Measurements from ENCODE around the gene CCDC184. TPM values are rescaled to one million over a fixed set of nuclear protein-coding genes. Genes with fewer than 3 reads are reported as not detected.
"Not testable (repeated sequence)": the region's sequence is repeated elsewhere in the genome, so short reads cannot be mapped to it uniquely, and the experiment has no call there.

The CCDC184 gene
- total and polyA plus RNA-seq, 4 donors, result 0.63 to 2.8 (median 1.6) TPM

- DNase-seq, result no peak
- intact Hi-C loops (cut with DNase I), result no loop called here
- no peak overlapping the region for H3K27ac ChIP-seq (ENCODE audit: low read depth in 1 of 2, low read length in 2 of 2)
- no peaks in the 10 kb centered on the region for H3K9me3 ChIP-seq (ENCODE audit: control insufficient read depth, low read length)
- H3K4me1 ChIP-seq (ENCODE audit: control insufficient read depth in 1 of 2, insufficient read depth in 2 of 2, low read length in 2 of 2), result no peaks in the 10 kb centered on the region
- H3K36me3 ChIP-seq (ENCODE audit: control insufficient read depth in 1 of 2, insufficient read depth in 2 of 2, low read length in 1 of 2), result no peaks in the 10 kb centered on the region
- H3K4me3 ChIP-seq (ENCODE audit: low read length in 2 of 2), result no peak overlapping the region
- no peak for ATAC-seq (ENCODE audit: low FRiP score)
- H3K27me3 ChIP-seq (ENCODE audit: control insufficient read depth in 1 of 2, insufficient read depth in 2 of 2, low read length in 1 of 2), result no peaks in the 10 kb centered on the region
Observed at GRCh38 chr12:48216785-48217184, 33.3 kb downstream of the CCDC184 start.

DNA sequence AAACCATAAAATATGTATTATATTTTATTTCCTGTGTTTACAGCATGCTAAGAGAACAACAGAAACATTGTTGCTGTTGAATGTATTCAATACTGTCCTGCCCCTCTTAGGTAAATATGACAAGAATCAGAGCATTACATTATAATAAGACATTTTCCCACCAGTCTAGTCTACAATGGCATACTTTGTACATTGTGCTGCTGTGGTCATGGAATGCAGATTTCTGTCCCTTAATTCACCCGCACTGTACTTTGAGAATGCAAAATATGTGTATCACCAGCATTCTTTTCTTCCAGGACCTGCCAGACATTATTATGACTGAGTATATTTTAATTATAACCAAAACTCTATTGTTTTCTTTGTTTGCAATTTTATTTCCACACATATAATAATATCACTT lies 36.2 kb downstream of the CCDC184 start:
- Histone ChIP-seq H3K36me3 (ENCODE audit: control insufficient read depth in 1 of 2, insufficient read depth in 2 of 2, low read length in 1 of 2) (no peaks in the 10 kb centered on the region), H3K4me3 (ENCODE audit: low read length in 2 of 2) (no peak overlapping the region), H3K27me3 (ENCODE audit: control insufficient read depth in 1 of 2, insufficient read depth in 2 of 2, low read length in 1 of 2) (no peaks in the 10 kb centered on the region), H3K9me3 (ENCODE audit: control insufficient read depth, low read length) (peaks cover 2% of the 10 kb centered on the region), H3K4me1 (ENCODE audit: control insufficient read depth in 1 of 2, insufficient read depth in 2 of 2, low read length in 2 of 2) (no peaks in the 10 kb centered on the region), H3K27ac (ENCODE audit: low read depth in 1 of 2, low read length in 2 of 2) (no peak overlapping the region)
- intact Hi-C loops (cut with DNase I), result no loop called here
- no peak for ATAC-seq (ENCODE audit: low FRiP score)
- WGBS, 2 donors, result 74 to 85% methylated on average over 1 of the region's 1 CpG
- no peak for DNase-seq

DNA sequence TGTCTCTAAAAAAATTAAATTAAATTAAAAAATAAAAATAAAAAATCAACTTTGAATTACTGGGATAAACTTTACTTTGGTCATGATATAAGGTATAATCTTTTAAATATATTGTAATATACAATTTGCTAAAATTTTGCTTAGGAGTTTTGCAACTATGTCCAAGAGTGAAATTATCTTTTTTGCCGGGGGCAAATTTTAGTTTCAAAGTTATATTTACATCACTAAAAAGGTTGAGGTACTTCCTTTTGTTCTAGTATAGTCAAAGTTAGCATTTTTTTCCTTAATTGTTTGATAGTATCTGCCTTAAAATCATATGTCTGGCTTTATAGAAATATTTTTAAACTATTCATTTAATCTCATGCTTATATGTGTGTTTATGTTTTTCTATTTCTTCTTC lies 37.3 kb downstream of the CCDC184 start:
- H3K9me3 ChIP-seq (ENCODE audit: control insufficient read depth, low read length), result peaks cover 2% of the 10 kb centered on the region
- H3K36me3 ChIP-seq (ENCODE audit: control insufficient read depth in 1 of 2, insufficient read depth in 2 of 2, low read length in 1 of 2), result no peaks in the 10 kb centered on the region
- no peak overlapping the region for H3K4me3 ChIP-seq (ENCODE audit: low read length in 2 of 2)
- no peaks in the 10 kb centered on the region for H3K4me1 ChIP-seq (ENCODE audit: control insufficient read depth in 1 of 2, insufficient read depth in 2 of 2, low read length in 2 of 2)
- intact Hi-C loops (cut with DNase I), result no loop called here
- no peaks in the 10 kb centered on the region for H3K27me3 ChIP-seq (ENCODE audit: control insufficient read depth in 1 of 2, insufficient read depth in 2 of 2, low read length in 1 of 2)
- WGBS, 2 donors, result 89 to 93% methylated on average over 1 of the region's 1 CpG
- no peak overlapping the region for H3K27ac ChIP-seq (ENCODE audit: low read depth in 1 of 2, low read length in 2 of 2)
- no peak for DNase-seq
- no peak for ATAC-seq (ENCODE audit: low FRiP score)

- Histone ChIP-seq H3K27me3 (ENCODE audit: control insufficient read depth in 1 of 2, insufficient read depth in 2 of 2, low read length in 1 of 2) (no peaks in the 10 kb centered on the region), H3K4me1 (ENCODE audit: control insufficient read depth in 1 of 2, insufficient read depth in 2 of 2, low read length in 2 of 2) (no peaks in the 10 kb centered on the region), H3K9me3 (ENCODE audit: control insufficient read depth, low read length) (peaks cover 2% of the 10 kb centered on the region), H3K36me3 (ENCODE audit: control insufficient read depth in 1 of 2, insufficient read depth in 2 of 2, low read length in 1 of 2) (no peaks in the 10 kb centered on the region), H3K4me3 (ENCODE audit: low read length in 2 of 2) (no peak overlapping the region), H3K27ac (ENCODE audit: low read depth in 1 of 2, low read length in 2 of 2) (no peak overlapping the region)
- DNase-seq (no peak), ATAC-seq (ENCODE audit: low FRiP score) (no peak)
- intact Hi-C loops (cut with DNase I), result no loop called here
- 7 to 11% methylated on average over 2 of the region's 2 CpGs for WGBS, 2 donors
Observed at GRCh38 chr12:48221645-48222044, 38.2 kb downstream of the CCDC184 start.

DNA sequence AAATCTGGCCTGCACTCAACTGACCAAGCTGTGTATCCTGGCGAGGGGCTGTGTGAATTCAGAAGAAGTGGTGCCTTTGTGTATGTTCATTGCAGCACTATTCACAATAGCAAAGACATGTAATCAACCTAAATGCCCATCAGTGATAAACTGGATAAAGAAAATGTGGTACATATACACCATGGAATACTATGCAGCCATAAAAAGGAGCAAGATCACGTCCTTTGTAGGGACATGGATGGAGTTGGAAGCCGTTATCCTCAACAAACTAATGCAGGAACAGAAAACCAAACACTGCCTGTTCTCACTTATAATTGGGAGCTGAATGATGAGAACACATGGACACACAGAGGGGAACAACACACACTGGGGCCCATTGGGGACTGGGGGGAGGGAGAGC lies 41.1 kb downstream of the CCDC184 start:
- intact Hi-C loops (cut with DNase I); H3K27ac ChIP-seq (ENCODE audit: low read depth in 1 of 2, low read length in 2 of 2); H3K4me3 ChIP-seq (ENCODE audit: low read length in 2 of 2); H3K27me3 ChIP-seq (ENCODE audit: control insufficient read depth in 1 of 2, insufficient read depth in 2 of 2, low read length in 1 of 2); H3K9me3 ChIP-seq (ENCODE audit: control insufficient read depth, low read length); H3K36me3 ChIP-seq (ENCODE audit: control insufficient read depth in 1 of 2, insufficient read depth in 2 of 2, low read length in 1 of 2); H3K4me1 ChIP-seq (ENCODE audit: control insufficient read depth in 1 of 2, insufficient read depth in 2 of 2, low read length in 2 of 2); ATAC-seq (ENCODE audit: low FRiP score); DNase-seq: not testable (repeated sequence)
- WGBS, 2 donors, result 86 to 88% methylated on average over 3 of the region's 3 CpGs

DNA sequence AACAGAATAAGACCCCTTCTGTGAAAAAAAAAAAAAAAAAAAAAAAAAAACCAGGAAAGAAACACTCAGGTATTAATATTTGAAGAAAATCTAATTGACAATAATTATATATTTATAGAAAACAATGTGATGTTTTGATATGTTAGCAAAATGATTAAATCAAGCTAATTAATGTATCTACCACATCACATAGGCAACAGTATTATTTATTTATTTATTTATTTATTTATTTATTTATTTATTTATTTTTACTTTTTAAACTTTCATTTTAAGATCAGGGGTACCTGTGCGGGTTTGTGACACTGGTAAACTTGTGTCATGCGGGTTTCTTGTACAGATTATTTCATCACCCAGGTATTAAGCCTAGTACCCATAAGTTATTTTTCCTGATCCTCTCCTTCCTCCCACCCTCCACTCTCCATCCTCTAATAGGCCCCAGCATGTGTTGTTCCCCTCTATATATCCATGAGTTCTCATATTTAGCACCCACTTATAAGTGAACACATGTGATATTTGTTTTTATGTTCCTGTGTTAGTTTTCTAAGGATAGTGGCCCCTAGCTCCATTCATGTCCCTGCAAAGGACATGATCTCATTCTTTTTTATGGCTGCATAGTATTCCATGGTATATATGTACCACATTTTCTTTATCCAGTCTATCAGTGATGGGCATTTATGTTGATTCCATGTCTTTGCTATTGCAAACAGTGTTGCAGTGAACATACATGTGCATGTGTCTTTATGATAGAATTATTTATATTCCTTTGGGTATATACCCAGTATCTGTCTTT lies 47.9 kb downstream of the CCDC184 start:
- H3K36me3 ChIP-seq (ENCODE audit: control insufficient read depth in 1 of 2, insufficient read depth in 2 of 2, low read length in 1 of 2); intact Hi-C loops (cut with DNase I); H3K27me3 ChIP-seq (ENCODE audit: control insufficient read depth in 1 of 2, insufficient read depth in 2 of 2, low read length in 1 of 2); H3K4me3 ChIP-seq (ENCODE audit: low read length in 2 of 2); H3K9me3 ChIP-seq (ENCODE audit: control insufficient read depth, low read length); H3K4me1 ChIP-seq (ENCODE audit: control insufficient read depth in 1 of 2, insufficient read depth in 2 of 2, low read length in 2 of 2); H3K27ac ChIP-seq (ENCODE audit: low read depth in 1 of 2, low read length in 2 of 2); DNase-seq; ATAC-seq (ENCODE audit: low FRiP score): not testable (repeated sequence)
- 94 to 97% methylated on average over 2 of the region's 2 CpGs for WGBS, 2 donors

Other genes with a start within 250 kb of the CCDC184 start
- 10 to 100 TPM; 56.3 to 70.0 TPM for gene TMEM106C, start 220.0 kb upstream of the CCDC184 start, total RNA-seq
- gene TMEM106C, start 220.0 kb upstream of the CCDC184 start, polyA plus RNA-seq, result 100 to 1,000 TPM in 1 of 2 donors, 10 to 100 TPM in 1; 68.9 to 220 TPM
- gene COL2A1, start 179.2 kb upstream of the CCDC184 start, total RNA-seq, result not detected
- gene COL2A1, start 179.2 kb upstream of the CCDC184 start, polyA plus RNA-seq, result not detected
- 10 to 100 TPM; 20.6 to 23.0 TPM for gene SENP1, start 77.6 kb upstream of the CCDC184 start, total RNA-seq
- gene SENP1, start 77.6 kb upstream of the CCDC184 start, polyA plus RNA-seq, result 1 to 10 TPM; 6.0 to 6.3 TPM
- 10 to 100 TPM; 52.2 to 68.8 TPM for gene PFKM, start 64.3 kb upstream of the CCDC184 start, total RNA-seq
- 10 to 100 TPM; 22.3 to 58.5 TPM for gene PFKM, start 64.3 kb upstream of the CCDC184 start, polyA plus RNA-seq
- gene ASB8, start 26.1 kb upstream of the CCDC184 start, total RNA-seq, result 10 to 100 TPM; 32.8 to 34.2 TPM
- gene ASB8, start 26.1 kb upstream of the CCDC184 start, polyA plus RNA-seq, result 10 to 100 TPM; 20.7 to 25.6 TPM
- gene OR10AD1, start 19.6 kb downstream of the CCDC184 start, total RNA-seq, result not detected
- not detected for gene OR10AD1, start 19.6 kb downstream of the CCDC184 start, polyA plus RNA-seq
- gene ZNF641, start 167.3 kb downstream of the CCDC184 start, total RNA-seq, result 10 to 100 TPM; 19.4 to 22.4 TPM
- 10 to 100 TPM in 1 of 2 donors, 1 to 10 TPM in 1; 9.0 to 15.3 TPM for gene ZNF641, start 167.3 kb downstream of the CCDC184 start, polyA plus RNA-seq

Data from aorta (tissue), 5 donors.